ACC112 (cell line): Measurements from ENCODE around the gene GADD45G.

ENCODE experiments used
- H2AFZ ChIP-seq: fragments of 200-600 bp; sonication (generic); one replicate; pipeline ENCODE4 v1.6.0; 2017; ENCODE audit warnings: antibody characterized with exemption, low read length; ENCODE audit not compliant: unreplicated experiment
- H3K27ac ChIP-seq: fragments of 200-600 bp; sonication (generic); 2 replicates; pipeline ENCODE4 v1.5.1; 2014; ENCODE audit warnings: low read depth, mild to moderate bottlenecking, antibody characterized with exemption, low read length, moderate library complexity
- H3K27me3 ChIP-seq: fragments of 200-600 bp; sonication (generic); 2 replicates; pipeline ENCODE4 v1.6.1; 2014; ENCODE audit warnings: mild to moderate bottlenecking, antibody characterized with exemption, low read length, moderate library complexity, mixed read lengths; ENCODE audit not compliant: insufficient read depth
- H3K36me3 ChIP-seq: fragments of 200-600 bp; sonication (generic); 2 replicates; pipeline ENCODE4 v1.6.1; 2016; ENCODE audit warnings: mild to moderate bottlenecking, antibody characterized with exemption, low read length, moderate library complexity, mixed read lengths; ENCODE audit not compliant: insufficient read depth
- H3K4me1 ChIP-seq: fragments of 200-600 bp; sonication (generic); one replicate; pipeline ENCODE4 v1.6.1; 2016; ENCODE audit warnings: low read length, mixed read lengths; ENCODE audit not compliant: insufficient read depth, unreplicated experiment, control insufficient read depth
- H3K4me3 ChIP-seq: fragments of 200-600 bp; sonication (generic); 2 replicates; pipeline ENCODE4 v1.5.1; 2014; ENCODE audit warnings: mild to moderate bottlenecking, low read depth, low read length
- H3K79me2 ChIP-seq: fragments of 200-600 bp; sonication (generic); one replicate; pipeline ENCODE4 v1.6.0; 2016; ENCODE audit warnings: low read length; ENCODE audit not compliant: control insufficient read depth, unreplicated experiment, insufficient read depth

The GADD45G gene

GRCh38 chr9:89612566-89613278, 7.9 kb downstream of the GADD45G start:
- Histone ChIP-seq H3K4me3 (no peak overlapping the region), H3K27ac (no peak overlapping the region), H3K4me1 (no peaks in the 10 kb centered on the region), H3K36me3 (no peaks in the 10 kb centered on the region), H2AFZ (no peak overlapping the region), H3K79me2 (no peaks in the 10 kb centered on the region), H3K27me3 (peaks cover 26% of the 10 kb centered on the region)

DNA sequence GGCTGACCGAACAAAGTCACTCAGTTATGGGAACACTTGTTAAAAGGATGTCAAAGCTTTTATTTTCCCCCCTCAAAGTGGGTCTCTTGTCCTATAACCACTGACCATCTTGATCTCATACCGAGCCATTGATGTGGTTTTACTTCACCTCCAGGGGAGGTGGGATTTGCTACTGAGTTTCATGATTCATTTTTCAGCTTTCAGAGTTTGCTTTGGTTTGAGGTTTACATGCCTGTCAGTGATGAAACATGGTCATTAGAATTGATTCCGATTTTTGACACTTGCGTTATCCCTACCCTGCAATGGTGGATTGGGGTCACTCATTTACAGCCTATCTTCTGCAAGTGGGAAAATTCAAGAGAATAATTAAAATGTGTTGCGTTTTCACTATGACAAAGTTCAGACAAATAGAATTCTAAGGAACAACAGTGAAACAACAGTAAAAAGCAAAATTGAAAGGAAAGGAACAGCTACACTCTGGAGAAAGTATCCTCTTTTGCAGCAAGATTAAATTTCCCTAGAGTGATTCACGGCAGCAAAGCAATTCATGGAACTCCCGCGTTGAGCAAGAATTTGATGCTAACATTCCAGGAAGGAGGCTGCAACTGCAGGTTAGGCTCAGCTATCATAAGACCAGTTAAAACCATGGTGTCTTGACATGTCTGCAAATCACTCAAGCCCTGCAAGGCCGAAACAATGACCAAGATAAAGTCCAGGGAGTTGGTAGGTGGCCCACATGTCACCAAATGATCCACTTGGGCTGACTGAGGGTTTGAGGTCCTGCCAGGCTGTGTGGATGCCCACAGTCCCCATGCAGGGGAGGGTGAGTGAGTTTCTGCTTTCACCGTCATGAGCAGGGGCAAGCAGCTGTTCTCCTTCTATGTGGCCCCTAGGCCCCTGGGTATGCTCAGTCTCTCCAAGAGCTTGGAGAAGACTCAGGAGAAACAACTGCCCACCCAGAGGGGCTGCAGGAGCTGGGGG, 9.4 kb downstream of the GADD45G start:
- H3K36me3 ChIP-seq: no peaks in the 10 kb centered on the region
- H3K27me3 ChIP-seq: peaks cover 28% of the 10 kb centered on the region
- H3K27ac ChIP-seq: no peak overlapping the region
- no peak overlapping the region for H3K4me3 ChIP-seq
- H2AFZ ChIP-seq: no peak overlapping the region
- H3K4me1 ChIP-seq: no peaks in the 10 kb centered on the region
- no peaks in the 10 kb centered on the region for H3K79me2 ChIP-seq

GRCh38 chr9:89615661-89616060, 10.8 kb downstream of the GADD45G start:
- H2AFZ ChIP-seq: no peak overlapping the region
- H3K27ac ChIP-seq: no peak overlapping the region
- H3K4me1 ChIP-seq: no peaks in the 10 kb centered on the region
- H3K79me2 ChIP-seq: no peaks in the 10 kb centered on the region
- peaks cover 31% of the 10 kb centered on the region for H3K27me3 ChIP-seq
- H3K36me3 ChIP-seq: no peaks in the 10 kb centered on the region
- H3K4me3 ChIP-seq: no peak overlapping the region

- Histone ChIP-seq H3K79me2 (no peaks in the 10 kb centered on the region), H3K27ac (no peak overlapping the region), H2AFZ (no peak overlapping the region), H3K36me3 (no peaks in the 10 kb centered on the region), H3K4me3 (no peak overlapping the region), H3K27me3 (peaks cover 36% of the 10 kb centered on the region), H3K4me1 (no peaks in the 10 kb centered on the region)
Measured at GRCh38 chr9:89616411-89616810, 11.6 kb downstream of the GADD45G start.

- H3K4me3 ChIP-seq: no peak overlapping the region
- H3K27me3 ChIP-seq: peaks cover 40% of the 10 kb centered on the region
- no peak overlapping the region for H2AFZ ChIP-seq
- H3K4me1 ChIP-seq: no peaks in the 10 kb centered on the region
- H3K27ac ChIP-seq: no peak overlapping the region
- H3K36me3 ChIP-seq: no peaks in the 10 kb centered on the region
- no peaks in the 10 kb centered on the region for H3K79me2 ChIP-seq
Measured at GRCh38 chr9:89617978-89618377, 13.2 kb downstream of the GADD45G start.

GRCh38 chr9:89619019-89619418, 14.2 kb downstream of the GADD45G start:
- H2AFZ ChIP-seq: no peak overlapping the region
- no peaks in the 10 kb centered on the region for H3K79me2 ChIP-seq
- H3K36me3 ChIP-seq: no peaks in the 10 kb centered on the region
- no peak overlapping the region for H3K4me3 ChIP-seq
- peaks cover 40% of the 10 kb centered on the region for H3K27me3 ChIP-seq
- H3K4me1 ChIP-seq: no peaks in the 10 kb centered on the region
- no peak overlapping the region for H3K27ac ChIP-seq

DNA sequence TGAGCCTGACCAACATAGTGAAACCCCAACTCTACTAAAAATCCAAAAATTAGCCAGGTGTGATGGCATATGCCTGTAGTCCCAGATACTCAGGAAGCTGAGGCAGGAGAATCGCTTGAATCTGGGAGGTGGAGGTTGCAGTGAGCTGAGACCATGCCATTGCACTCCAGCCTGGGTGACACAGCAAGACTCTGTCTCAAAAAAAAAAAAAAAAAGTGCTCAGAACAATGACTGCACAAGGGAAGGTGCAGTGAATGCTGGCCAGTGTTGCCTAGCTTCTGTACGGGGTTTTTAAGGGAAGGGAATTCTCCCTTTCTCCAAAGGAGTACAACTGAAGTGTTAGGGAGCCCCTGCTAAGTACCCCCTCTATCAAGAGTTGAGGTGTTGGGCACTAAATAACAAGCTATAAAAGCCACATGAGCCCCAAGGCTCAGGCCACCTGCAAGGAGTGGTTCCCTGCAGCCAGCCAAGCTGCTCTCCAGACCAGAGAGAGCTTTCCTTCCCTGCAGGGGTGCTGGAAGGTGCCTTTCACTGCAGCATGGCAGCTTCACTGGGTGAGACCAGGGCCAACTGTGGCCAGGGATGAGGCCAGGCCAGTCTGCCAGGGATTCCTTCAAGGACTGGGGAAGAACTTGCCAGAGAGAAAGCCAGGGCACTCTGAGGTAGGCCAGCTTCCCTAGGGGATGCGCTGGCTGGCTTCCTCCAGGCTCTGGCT, 14.8 kb downstream of the GADD45G start:
- H3K79me2 ChIP-seq: no peaks in the 10 kb centered on the region
- H3K36me3 ChIP-seq: no peaks in the 10 kb centered on the region
- peaks cover 35% of the 10 kb centered on the region for H3K27me3 ChIP-seq
- H3K4me1 ChIP-seq: no peaks in the 10 kb centered on the region
- H2AFZ ChIP-seq: no peak overlapping the region
- no peak overlapping the region for H3K27ac ChIP-seq
- no peak overlapping the region for H3K4me3 ChIP-seq

- H3K4me1 ChIP-seq: no peaks in the 10 kb centered on the region
- no peak overlapping the region for H2AFZ ChIP-seq
- no peaks in the 10 kb centered on the region for H3K79me2 ChIP-seq
- H3K27me3 ChIP-seq: peaks cover 26% of the 10 kb centered on the region
- no peak overlapping the region for H3K27ac ChIP-seq
- H3K36me3 ChIP-seq: no peaks in the 10 kb centered on the region
- H3K4me3 ChIP-seq: no peak overlapping the region
Measured at GRCh38 chr9:89621031-89621430, 16.2 kb downstream of the GADD45G start.

GRCh38 chr9:89621676-89622075, 16.9 kb downstream of the GADD45G start:
- no peak overlapping the region for H3K4me3 ChIP-seq
- H3K27me3 ChIP-seq: peaks cover 22% of the 10 kb centered on the region
- no peaks in the 10 kb centered on the region for H3K36me3 ChIP-seq
- no peaks in the 10 kb centered on the region for H3K4me1 ChIP-seq
- no peak overlapping the region for H3K27ac ChIP-seq
- H3K79me2 ChIP-seq: no peaks in the 10 kb centered on the region
- no peak overlapping the region for H2AFZ ChIP-seq

DNA sequence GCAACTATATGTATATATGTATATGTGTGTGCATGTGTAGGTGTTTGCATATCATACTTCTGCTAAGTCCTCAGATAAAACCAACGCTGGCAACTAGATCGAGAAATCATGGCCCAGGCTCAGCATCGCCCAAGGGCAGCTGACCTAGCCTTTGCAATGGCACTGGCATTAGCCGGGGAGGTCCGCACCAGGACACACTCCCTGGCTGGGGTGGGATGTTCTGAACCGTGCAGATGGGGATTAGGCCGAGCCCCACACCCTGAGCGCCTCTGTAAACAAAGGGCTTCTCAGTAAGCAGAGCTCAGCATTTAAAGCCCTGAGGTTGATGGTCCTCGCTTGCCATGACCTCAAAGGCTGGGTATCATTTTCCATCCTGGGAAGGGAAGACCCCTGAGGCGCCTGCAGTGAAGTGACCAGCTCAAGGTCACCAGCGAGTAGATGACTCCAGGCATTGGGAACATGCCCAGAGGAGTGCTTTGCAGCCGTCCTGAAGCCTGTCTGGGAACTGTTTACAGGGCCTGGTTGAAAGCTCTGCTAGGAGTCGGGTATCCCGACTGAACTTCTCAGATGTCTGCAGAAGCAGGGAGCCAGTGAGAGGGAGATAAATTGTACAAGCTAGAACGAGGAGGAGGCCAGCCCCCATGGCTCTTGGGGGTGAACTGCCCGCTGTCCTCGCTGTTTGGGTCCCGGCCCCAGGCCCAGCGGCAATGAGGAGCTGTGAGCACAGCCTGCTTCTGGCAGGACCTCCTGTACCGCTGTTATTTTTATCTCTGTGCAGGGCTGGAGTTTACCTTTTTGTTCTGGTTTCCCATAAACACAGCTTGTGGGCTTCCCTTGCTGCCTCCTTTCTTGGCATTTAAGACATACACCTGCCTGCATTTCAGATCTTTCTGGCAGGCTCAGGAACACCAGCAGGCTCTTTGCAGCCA, 18.4 kb downstream of the GADD45G start:
- no peaks in the 10 kb centered on the region for H3K4me1 ChIP-seq
- no peak overlapping the region for H3K4me3 ChIP-seq
- H2AFZ ChIP-seq: no peak overlapping the region
- H3K27ac ChIP-seq: no peak overlapping the region
- peaks cover 17% of the 10 kb centered on the region for H3K27me3 ChIP-seq
- H3K36me3 ChIP-seq: no peaks in the 10 kb centered on the region
- no peaks in the 10 kb centered on the region for H3K79me2 ChIP-seq
